GDM1 (cell line): ENCODE measurements around the gene FAM131C.

Experiments
- DNase-seq: peaks from one replicate; lab custom pipeline; 2025; lab: John Stamatoyannopoulos, UW

Gene FAM131C

DNA sequence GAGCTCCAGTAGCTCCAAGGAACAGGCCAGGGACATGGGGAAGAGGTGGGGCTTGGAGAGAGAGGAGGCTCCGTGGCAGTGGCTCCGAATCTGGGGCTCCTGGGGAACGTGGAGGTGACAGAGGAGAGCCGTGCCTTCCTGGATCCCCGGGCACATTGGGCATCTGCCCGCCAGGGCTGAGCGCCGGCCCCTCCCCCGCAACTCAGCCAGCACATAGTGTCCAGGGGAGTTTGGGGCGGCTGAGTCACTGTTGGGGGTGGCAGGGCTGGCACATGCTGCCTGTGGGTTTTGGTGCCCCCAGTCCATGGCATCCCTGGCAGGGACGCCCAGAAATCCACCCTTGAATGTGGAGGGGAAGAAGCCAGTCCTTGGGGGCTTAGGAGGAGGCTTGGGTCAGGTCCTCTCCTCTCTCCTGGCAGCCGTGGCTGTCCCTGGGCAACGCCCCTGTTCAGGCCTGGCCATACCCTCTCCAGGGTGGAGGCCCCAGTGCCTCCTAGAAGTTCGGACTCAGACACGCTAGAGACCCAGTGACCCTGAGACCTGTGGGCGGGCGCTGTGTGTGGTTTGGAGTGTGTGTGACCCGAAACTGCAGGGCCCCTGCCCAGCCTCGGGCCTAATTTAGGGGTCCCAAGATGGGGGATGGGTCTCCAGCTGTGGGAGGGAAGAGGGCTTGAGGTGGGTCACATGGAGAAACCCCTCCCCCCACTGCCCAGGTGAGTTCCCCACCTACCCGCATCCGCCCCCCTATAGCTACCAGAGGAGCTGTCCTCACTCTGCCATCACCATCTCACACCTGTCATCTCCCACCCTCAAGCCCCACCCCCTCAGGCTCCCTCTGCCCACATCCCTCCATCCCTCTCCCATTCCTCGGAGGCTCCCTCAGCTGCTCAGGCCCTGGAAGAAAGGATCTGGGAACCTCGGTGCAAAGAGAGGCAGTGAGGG, 57.2 kb downstream of the FAM131C start:
- no peak for DNase-seq

DNA sequence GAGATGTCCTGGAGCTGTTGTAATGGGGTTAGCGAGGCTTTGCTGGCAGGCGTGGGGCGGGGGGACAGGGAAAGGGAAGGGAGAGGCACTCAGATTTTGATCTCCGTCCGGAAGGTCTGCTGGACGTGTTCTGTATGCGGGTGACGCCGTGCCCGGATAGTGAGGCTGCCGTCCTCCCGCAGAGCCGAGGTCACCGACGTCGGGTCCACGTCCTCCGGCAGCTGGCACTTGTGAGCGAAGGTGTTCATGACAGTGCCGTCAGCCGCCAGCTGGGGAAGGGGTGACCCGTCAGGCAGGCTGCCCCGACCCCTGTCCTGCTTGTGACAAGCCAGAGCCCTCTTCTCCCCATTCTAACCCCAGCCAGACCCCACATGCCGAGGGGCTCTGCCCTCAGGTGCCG, 58.0 kb downstream of the FAM131C start:
- no peak for DNase-seq

DNA sequence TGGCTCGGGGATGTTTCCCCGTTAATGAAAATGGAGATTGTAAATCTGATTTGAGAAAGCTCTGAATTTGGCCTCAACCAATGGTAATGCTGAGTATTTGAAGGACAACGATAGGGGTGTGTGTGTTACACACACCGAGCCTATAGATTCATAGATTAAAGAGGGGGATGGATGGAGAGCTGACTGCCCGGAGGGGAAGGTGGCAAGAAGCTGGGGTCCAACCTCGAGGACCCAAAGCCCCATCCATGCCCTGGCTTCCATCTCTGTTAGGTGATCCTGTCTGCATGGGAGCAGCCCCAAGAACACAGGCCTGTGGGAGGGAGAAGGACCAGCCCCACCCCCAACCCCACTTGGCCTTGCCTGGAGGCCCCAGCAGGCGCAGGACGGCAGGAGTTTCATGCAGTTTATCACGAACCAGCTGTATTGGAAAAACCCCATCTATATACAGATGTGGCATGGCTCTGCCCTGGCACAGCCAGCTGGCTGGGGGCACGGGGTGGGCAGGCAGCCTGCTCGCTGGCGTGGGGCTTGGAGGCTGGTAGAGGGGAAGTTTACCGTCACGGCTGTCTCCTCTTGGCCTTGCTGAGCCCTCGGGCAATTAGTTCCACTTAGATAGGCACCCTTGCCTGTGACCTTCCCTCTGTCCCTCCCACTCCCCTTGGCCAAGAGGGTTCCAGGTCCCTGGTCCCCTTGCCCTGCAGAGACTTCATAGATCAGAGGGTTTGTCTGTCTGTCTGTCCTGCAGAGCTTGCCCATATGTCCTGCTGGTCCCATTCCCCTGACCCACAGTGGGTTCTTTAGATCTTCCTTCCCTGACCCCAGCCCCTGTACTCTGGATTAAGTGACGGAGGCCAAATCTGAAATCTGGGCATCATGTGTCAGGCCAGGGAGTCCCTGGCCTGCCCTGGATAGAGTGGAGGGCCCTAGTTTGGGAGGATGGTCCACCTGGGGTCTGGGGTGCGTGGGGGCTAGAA, 58.7 kb downstream of the FAM131C start:
- DNase-seq, result no peak

DNA sequence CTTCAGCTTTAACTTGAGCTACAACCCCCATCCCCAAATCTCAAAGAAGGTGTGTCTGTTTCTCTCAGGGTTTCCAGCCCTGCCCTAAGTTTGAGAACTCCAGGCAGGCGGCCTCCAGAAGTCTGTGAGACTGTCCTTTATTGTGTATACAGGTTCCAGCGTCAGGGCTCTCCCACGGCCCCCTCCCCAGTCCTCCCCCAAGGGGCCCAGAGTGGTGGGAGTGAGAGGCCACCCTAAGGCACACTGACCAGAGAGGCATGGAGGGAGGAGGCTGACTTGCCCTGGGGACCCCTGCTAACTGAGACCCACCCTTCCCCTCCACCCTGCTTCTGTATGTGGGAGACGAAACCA, 59.6 kb downstream of the FAM131C start:
- no peak for DNase-seq

DNA sequence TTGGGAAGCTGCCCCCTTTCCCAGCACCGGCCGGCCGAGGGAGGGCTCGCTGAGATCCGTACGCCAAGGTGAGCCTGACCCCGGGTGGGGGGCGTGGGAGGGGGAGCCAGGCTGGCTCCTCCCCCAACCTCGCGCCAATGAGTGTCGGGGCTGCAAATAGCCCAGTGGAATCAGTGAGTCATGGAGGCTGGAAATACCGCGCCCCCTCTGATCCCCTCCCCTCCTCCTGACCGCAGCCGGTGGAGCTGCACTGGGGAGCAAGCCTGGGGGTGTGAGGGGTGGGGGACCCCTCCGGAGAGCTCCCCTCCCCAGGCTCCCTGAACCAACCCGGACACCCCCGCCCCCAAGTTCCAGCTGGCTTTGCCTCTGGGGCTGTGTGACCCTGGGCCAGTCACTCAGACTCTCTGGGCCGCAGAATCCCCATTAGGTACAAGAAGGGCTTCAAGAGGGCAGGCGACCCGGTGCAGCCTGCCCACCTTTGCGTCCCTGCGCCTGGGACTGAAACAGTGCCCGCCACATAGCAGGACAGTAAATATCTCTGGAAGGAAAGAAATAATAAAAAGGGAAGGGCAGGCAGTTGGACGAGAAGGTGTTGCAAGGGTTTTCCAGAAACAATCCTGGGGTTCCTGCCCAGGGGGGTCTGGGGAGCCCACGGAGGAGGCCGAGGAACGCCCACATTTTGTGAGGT, 60.1 kb downstream of the FAM131C start:
- no peak for DNase-seq

DNA sequence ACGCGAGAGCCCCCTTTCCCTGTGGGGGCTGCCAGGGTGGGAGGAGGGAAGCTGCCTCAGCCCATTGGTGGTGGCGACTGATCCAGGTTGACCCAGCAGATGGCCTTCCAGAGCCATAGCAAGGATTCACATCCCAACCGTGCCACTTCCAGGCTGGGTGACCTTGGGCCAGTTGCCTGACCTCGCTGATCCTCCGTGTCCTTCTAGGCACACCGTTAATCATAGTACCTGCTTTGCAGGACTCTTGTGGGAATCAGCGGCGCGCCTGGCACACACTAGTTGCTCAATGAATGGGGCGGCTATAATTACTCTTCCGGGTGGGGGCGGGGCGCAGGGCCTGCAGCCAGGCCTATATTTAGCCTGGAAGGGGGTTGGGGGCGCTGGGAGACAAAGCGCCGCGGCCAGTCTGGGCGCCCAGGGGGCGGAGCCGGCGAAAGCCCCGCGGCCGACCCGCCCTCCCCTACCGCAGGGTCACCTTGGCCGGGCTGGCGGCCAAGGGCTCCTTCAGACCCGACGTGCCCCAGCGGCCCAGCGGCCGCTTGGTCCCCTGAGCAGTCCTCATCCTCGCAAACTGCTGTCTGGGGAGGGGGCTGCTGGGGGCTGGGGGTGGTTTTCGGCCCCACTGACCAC, 60.7 kb downstream of the FAM131C start:
- no peak for DNase-seq

DNA sequence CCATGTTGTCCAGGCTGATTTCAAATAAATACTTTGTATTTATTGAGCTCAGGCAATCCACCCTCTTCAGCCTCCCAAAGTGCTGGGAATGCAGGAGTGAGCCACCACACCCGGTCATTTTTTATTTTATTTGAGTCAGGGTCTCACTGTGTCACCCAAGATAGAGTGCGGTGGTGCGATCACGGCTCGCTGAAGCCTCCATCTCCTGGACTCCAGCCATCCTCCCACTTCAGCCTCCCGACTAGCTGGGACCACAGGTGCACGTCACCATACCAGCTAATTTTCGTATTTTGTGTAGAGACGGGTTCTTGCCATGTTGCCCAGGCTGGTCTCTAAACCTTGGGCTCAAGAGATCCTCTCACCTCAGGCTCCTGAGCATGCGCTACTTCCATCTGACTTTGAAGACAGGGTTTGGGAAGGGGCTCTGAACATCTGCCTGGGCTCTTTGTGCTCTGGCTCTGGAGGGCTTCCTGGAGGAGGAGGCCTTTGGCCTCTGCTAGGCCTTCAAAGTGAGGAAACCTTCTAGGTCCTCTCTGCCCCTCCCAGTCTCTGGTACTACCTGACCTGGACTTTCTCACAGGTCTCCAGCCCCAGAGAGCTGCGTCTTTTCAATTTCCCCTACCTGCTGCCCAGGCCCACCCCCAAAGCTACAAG, 61.4 kb downstream of the FAM131C start:
- DNase-seq, result no peak

DNA sequence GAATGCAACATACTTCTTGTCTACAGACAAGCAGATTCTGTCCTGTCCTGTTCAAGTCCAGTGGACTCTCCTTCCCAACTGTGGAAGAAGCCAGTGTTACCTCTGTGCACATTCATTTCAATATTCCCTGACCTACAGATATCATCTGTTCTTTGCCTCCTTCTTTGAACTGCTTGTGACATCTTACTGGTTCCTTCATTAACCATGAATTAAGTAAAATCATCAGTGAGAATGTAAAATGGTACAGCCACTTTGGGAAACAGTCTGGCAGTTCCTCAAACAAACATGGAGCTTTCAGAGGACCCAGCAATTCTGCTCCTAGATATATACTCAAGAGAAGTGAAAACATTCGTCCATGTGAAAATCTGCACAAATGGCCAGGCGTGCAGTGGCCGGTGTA, 62.6 kb downstream of the FAM131C start:
- no peak for DNase-seq

DNA sequence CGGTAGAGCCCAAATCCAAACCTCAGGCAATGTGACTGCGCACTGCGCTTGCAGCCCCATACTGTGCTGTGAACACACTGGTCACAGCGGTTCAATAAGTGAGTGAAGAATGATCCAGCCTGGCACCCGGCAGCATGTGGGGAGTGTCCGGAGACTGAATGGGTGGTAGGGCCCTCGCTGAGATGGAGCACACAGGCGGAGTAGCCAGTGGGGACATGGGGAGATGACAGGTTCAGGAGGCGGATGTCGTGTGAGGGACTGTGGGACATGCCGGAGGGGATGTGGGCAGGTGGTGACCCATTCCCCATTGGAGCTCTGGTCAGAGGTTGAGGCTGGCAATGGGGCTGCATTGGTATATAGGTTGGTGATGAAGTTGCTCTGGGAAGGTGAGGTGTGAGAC, 63.8 kb downstream of the FAM131C start:
- DNase-seq, result no peak

DNA sequence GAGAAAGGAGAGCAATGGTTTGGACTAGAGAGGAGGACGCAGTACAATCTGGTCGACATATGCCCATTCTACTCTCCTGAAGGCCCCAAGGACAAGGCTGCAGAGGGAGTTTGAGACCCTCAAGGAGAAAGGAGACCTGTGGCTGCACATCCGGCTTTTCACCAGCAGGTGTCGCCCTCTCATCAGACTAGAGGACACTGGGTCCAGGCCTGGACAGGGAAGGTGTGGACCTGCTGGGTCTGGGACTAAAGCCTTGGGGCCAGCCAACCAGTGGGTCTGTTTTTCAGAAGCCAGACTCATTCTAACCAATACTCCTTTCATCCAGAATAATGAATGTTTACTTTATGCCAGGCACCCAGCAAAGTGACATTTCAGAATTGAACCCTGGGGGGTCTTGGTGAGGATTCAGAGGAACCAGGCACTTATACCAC, 64.4 kb downstream of the FAM131C start:
- peak; percentile 35 for DNase-seq
